Neuronal stem cell (in vitro differentiated cells): ENCODE data around the gene PDGFA.
"Not testable (repeated sequence)": the region's sequence is repeated elsewhere in the genome, so short reads cannot be mapped to it uniquely, and the experiment has no call there.

ENCODE experiments used
- DNase-seq: peaks from one replicate; pipeline ENCODE4 v3.0.0-alpha.2; 2013; ENCODE audit warnings: low spot score
- H2AFZ ChIP-seq: one replicate; pipeline ENCODE4 v1.6.1; 2013; ENCODE audit warnings: mild to moderate bottlenecking, low read length, inconsistent platforms
- H2AK5ac ChIP-seq: 2 replicates; pipeline ENCODE4 v1.6.1; 2013; ENCODE audit warnings: low read depth, mild to moderate bottlenecking, inconsistent platforms, low read length, moderate library complexity, mixed read lengths
- H2BK120ac ChIP-seq: 2 replicates; pipeline ENCODE4 v1.6.1; 2013; ENCODE audit warnings: low read depth, mild to moderate bottlenecking, inconsistent platforms, low read length, moderate library complexity, mixed read lengths
- H2BK12ac ChIP-seq: one replicate; pipeline ENCODE4 v1.6.1; 2013; ENCODE audit warnings: low read length, inconsistent platforms
- H2BK15ac ChIP-seq: 2 replicates; pipeline ENCODE4 v1.6.1; 2013; ENCODE audit warnings: mild to moderate bottlenecking, low read length, inconsistent platforms, mixed read lengths
- H2BK5ac ChIP-seq: one replicate; pipeline ENCODE4 v1.6.1; 2013; ENCODE audit warnings: inconsistent platforms, mild to moderate bottlenecking, low read length, moderate library complexity
- H3K14ac ChIP-seq: one replicate; pipeline ENCODE4 v1.6.1; 2013; ENCODE audit warnings: low read length, inconsistent platforms
- H3K18ac ChIP-seq: 2 replicates; pipeline ENCODE4 v1.6.1; 2013; ENCODE audit warnings: low read length, inconsistent platforms
- H3K23ac ChIP-seq: 2 replicates; pipeline ENCODE4 v1.6.1; 2013; ENCODE audit warnings: low read depth, mild to moderate bottlenecking, mixed read lengths, low read length, inconsistent platforms; ENCODE audit not compliant: poor library complexity
- H3K27ac ChIP-seq: replicated peaks from 3 replicates; pipeline ENCODE4 v1.5.1; 2013; ENCODE audit warnings: low read length, inconsistent platforms
- H3K27me3 ChIP-seq, 3 experiments: 2 replicates each; pipeline ENCODE4 v1.6.1; 2013; ENCODE audit warnings: low read length in 3 of 3, mild to moderate bottlenecking in 2 of 3, inconsistent platforms in 1 of 3, low read depth in 1 of 3, mixed read lengths in 1 of 3, moderate library complexity in 1 of 3; ENCODE audit not compliant: control insufficient read depth in 3 of 3, insufficient read depth in 3 of 3
- H3K36me3 ChIP-seq, 2 donors: replicated peaks in 1 of 2; 2 replicates each; pipeline ENCODE4 v1.6.1; 2013; ENCODE audit warnings: low read length in 2 of 2; ENCODE audit not compliant: control insufficient read depth in 2 of 2, insufficient read depth in 2 of 2
- H3K4ac ChIP-seq: 2 replicates; pipeline ENCODE4 v1.6.1; 2013; ENCODE audit warnings: inconsistent platforms, mild to moderate bottlenecking, low read length, moderate library complexity
- H3K4me1 ChIP-seq, 2 donors: 1 replicate in 1 of 2; 2 replicates in 1 of 2; pipeline ENCODE4 v1.6.1; 2013; ENCODE audit warnings: low read length in 2 of 2, low read depth in 1 of 2; ENCODE audit not compliant: control insufficient read depth in 2 of 2, insufficient read depth in 1 of 2
- H3K4me2 ChIP-seq: one replicate; pipeline ENCODE4 v1.6.1; 2013; ENCODE audit warnings: mild to moderate bottlenecking, low read length, inconsistent platforms; ENCODE audit not compliant: insufficient read depth, poor library complexity, severe bottlenecking
- H3K4me3 ChIP-seq, 2 donors: 2 replicates each; pipeline ENCODE4 v1.5.1; 2013; ENCODE audit warnings: low read length in 2 of 2, mild to moderate bottlenecking in 2 of 2, inconsistent platforms in 1 of 2, moderate library complexity in 1 of 2
- H3K79me1 ChIP-seq: one replicate; pipeline ENCODE4 v1.6.1; 2013; ENCODE audit warnings: low read depth, mild to moderate bottlenecking, inconsistent platforms, low read length, moderate library complexity
- H3K9ac ChIP-seq: one replicate; pipeline ENCODE4 v1.6.1; 2013; ENCODE audit warnings: mild to moderate bottlenecking, low read depth, low read length, inconsistent platforms; ENCODE audit not compliant: poor library complexity
- H3K9me3 ChIP-seq, 2 donors: replicated peaks in 1 of 2; 2 replicates each; pipeline versions ENCODE3 to v1.6.1; 2013; ENCODE audit warnings: low read length in 2 of 2, mild to moderate bottlenecking in 2 of 2, inconsistent platforms in 1 of 2, low read depth in 1 of 2, mixed read lengths in 1 of 2, moderate library complexity in 1 of 2; ENCODE audit not compliant: control insufficient read depth in 2 of 2, insufficient read depth in 1 of 2
- H4K8ac ChIP-seq: one replicate; pipeline ENCODE4 v1.6.1; 2013; ENCODE audit warnings: low read depth, mild to moderate bottlenecking, inconsistent platforms, low read length, moderate library complexity
- H4K91ac ChIP-seq: one replicate; pipeline ENCODE4 v1.6.1; 2013; ENCODE audit warnings: low read length, low read depth, mild to moderate bottlenecking, inconsistent platforms; ENCODE audit not compliant: poor library complexity
- WGBS, 2 donors: extraction: QIAGEN DNeasy Blood & Tissue Kit; methylation state at CpG; one replicate each; pipeline ENCODE4 v1.1.7; 2013; ENCODE audit warnings: missing lambda C conversion rate in 2 of 2, mixed read lengths in 1 of 2; ENCODE audit not compliant: insufficient read length in 2 of 2, insufficient replicate concordance in 1 of 2; ENCODE audit errors: extremely low coverage in 2 of 2; 5-methylcytosine and 5-hydroxymethylcytosine counted together

PDGFA gene

GRCh38 chr7:553636-554111 lies 34.0 kb upstream of the PDGFA start:
- no peak overlapping the region for H3K4me2 ChIP-seq
- no peak overlapping the region for H2AFZ ChIP-seq
- no CpG with 5 or more reads among the region's 18 CpGs for WGBS, 2 donors
- no peak overlapping the region for H3K27ac ChIP-seq
- peaks cover 2% of the 10 kb centered on the region for H3K79me1 ChIP-seq
- peak overlapping the region; percentile 43 for H4K8ac ChIP-seq
- H3K14ac ChIP-seq, result peak overlapping the region; percentile 56
- peak overlapping the region; percentile 85 for H3K23ac ChIP-seq
- H3K18ac ChIP-seq, result peak overlapping the region; percentile 57
- H3K4ac ChIP-seq, result no peak overlapping the region
- H4K91ac ChIP-seq, result no peak overlapping the region
- DNase-seq, result no peak
- no peaks in the 10 kb centered on the region for H3K36me3 ChIP-seq
- H2BK5ac ChIP-seq, result peak overlapping the region; percentile 66
- H3K27me3 ChIP-seq, result no peaks in the 10 kb centered on the region
- H3K4me3 ChIP-seq, result no peak overlapping the region
- H2BK15ac ChIP-seq, result no peak overlapping the region
- no peak overlapping the region for H2AK5ac ChIP-seq
- H3K4me1 ChIP-seq, result no peaks in the 10 kb centered on the region
- H2BK12ac ChIP-seq, result no peak overlapping the region
- H2BK120ac ChIP-seq, result no peak overlapping the region
- peak overlapping the region; percentile 44 for H3K9ac ChIP-seq
- peaks cover 5% of the 10 kb centered on the region in 2 donors for H3K9me3 ChIP-seq

DNA sequence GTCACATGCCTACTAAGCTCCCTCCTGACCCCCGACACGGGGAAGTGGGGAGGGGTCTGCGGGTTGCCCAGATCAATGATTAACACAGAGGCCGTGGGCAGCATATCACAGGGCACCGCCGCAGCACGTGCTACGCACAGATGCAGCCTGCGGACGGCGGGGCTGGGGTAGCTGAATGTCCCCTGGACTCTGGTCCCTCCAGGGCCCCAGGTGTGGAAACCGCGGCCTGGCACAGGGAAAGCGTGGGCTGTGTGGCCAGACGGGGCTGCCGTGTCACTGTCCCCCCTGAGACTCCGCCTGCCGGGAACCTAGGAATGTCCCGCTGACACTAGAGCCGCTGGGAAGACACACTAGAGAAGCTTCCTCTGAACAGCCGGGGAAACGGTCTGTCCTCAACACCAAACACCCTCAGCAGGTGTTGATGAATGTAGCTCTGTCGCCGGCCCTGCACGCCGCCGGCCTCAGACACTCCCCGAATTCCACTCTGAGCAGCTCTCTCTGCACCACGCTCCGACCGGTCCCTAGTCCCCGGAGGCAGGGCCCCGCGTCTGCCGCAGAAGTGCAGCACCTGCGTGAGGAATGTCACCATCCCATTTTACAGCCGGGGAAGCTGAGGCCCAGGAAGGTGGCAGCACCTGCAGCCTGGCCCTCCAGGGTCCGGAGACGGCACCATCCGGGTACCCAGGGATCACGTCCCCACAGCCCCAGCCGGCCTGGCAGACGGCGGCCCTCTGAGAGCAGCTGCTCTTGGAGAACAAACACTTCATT lies 33.4 kb upstream of the PDGFA start:
- no peaks in the 10 kb centered on the region for H3K36me3 ChIP-seq
- no peak overlapping the region for H3K4me2 ChIP-seq
- no peaks in the 10 kb centered on the region for H3K4me1 ChIP-seq
- H3K4ac ChIP-seq, result no peak overlapping the region
- H2AFZ ChIP-seq, result no peak overlapping the region
- no peak overlapping the region for H2BK120ac ChIP-seq
- no peak overlapping the region for H3K4me3 ChIP-seq
- WGBS, 2 donors, result no CpG with 5 or more reads among the region's 44 CpGs
- H2BK5ac ChIP-seq, result peak overlapping the region; percentile 66
- peak overlapping the region; percentile 56 for H3K14ac ChIP-seq
- peak overlapping the region; percentile 43 for H4K8ac ChIP-seq
- no peak overlapping the region for H2BK15ac ChIP-seq
- DNase-seq, result no peak
- peak overlapping the region; percentile 44 for H3K9ac ChIP-seq
- peaks cover 2% of the 10 kb centered on the region for H3K79me1 ChIP-seq
- H4K91ac ChIP-seq, result no peak overlapping the region
- peaks cover 5% of the 10 kb centered on the region in 2 donors for H3K9me3 ChIP-seq
- peak overlapping the region; percentile 85 for H3K23ac ChIP-seq
- no peak overlapping the region for H3K27ac ChIP-seq
- no peaks in the 10 kb centered on the region for H3K27me3 ChIP-seq
- H2AK5ac ChIP-seq, result peak overlapping the region; percentile 63
- peak overlapping the region; percentile 57 for H3K18ac ChIP-seq
- no peak overlapping the region for H2BK12ac ChIP-seq

DNA sequence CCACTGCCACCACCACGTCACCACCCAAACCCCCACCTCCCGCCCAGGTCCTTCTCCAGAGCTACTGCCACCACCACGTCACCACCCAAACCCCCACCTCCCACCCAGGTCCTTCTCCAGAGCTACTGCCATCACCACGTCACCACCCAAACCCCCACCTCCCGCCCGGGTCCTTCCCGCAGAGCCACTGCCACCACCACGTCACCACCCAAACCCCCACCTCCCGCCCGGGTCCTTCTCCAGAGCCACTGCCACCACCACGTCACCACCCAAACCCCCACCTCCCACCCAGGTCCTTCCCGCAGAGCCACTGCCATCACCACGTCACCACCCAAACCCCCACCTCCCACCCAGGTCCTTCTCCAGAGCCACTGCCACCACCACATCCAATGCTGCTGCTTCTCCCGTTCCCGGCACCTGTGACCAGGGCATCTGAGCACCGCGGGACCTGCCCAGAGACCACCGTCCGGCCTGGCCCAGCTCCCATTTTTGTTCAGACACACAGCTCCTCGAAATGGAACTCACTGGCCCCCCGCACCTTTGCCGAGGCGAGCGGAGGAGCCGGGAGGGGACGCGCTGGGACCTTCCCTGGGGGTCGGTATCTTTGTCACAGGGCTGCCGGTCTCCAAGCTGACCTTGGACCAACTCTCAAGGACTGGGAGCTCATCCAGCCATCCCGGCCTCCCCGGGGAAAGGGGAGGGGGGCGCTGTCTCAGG lies 32.7 kb upstream of the PDGFA start:
- not testable (repeated sequence) for H2BK15ac ChIP-seq, H3K4me3 ChIP-seq, H2BK120ac ChIP-seq, H2AFZ ChIP-seq, H3K4me2 ChIP-seq, H3K14ac ChIP-seq, H3K27me3 ChIP-seq, H4K91ac ChIP-seq, H2BK5ac ChIP-seq, H3K27ac ChIP-seq, H4K8ac ChIP-seq, H3K79me1 ChIP-seq, H3K36me3 ChIP-seq, H3K4ac ChIP-seq, H2BK12ac ChIP-seq, H3K9ac ChIP-seq, H3K9me3 ChIP-seq, DNase-seq, H3K4me1 ChIP-seq
- H2AK5ac ChIP-seq, result peak overlapping the region; percentile 63
- peak overlapping the region; percentile 85 for H3K23ac ChIP-seq
- no CpG with 5 or more reads among the region's 32 CpGs for WGBS, 2 donors
- H3K18ac ChIP-seq, result peak overlapping the region; percentile 57

DNA sequence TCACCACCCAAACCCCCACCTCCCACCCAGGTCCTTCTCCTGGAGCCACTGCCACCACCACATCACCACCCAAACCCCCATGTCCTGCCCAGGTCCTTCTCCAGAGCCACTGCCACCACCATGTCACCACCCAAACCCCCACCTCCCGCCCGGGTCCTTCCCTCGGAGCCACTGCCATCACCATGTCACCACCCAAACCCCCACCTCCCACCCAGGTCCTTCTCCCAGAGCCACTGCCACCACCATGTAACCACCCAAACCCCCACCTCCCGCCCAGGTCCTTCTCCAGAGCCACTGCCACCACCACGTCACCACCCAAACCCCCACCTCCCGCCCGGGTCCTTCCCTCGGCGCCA lies 31.9 kb upstream of the PDGFA start:
- H3K18ac ChIP-seq, H3K9ac ChIP-seq, H2AK5ac ChIP-seq, H3K4ac ChIP-seq, H2BK12ac ChIP-seq, H3K4me1 ChIP-seq, H4K91ac ChIP-seq, H3K4me3 ChIP-seq, H3K36me3 ChIP-seq, H3K23ac ChIP-seq, H2AFZ ChIP-seq, H2BK5ac ChIP-seq, H2BK15ac ChIP-seq, DNase-seq, H4K8ac ChIP-seq, H3K4me2 ChIP-seq, H2BK120ac ChIP-seq, H3K9me3 ChIP-seq, H3K27me3 ChIP-seq, H3K27ac ChIP-seq, H3K79me1 ChIP-seq, H3K14ac ChIP-seq: not testable (repeated sequence)
- no CpG with 5 or more reads among the region's 9 CpGs for WGBS, 2 donors
